SK-N-SH treated with all-trans-retinoic acid at 6 μM for 48 hours (cell line): ENCODE data around the gene OPA1.

ENCODE experiments used
- ATAC-seq: fragments of 200-7000 bp; cut with Tn5 transposase; 3 replicates; pipeline ENCODE4 v1.9.1; 2020; ENCODE audit warnings: mild to moderate bottlenecking, moderate library complexity
- ARNTL ChIP-seq: fragments of 450-650 bp; formaldehyde crosslinking; IDR thresholded peaks from 2 replicates; pipeline ENCODE4 v1.5.0; 2020; ENCODE audit warnings: low read depth, mild to moderate bottlenecking, moderate library complexity, borderline replicate concordance
- BACH2 ChIP-seq: fragments of 250-450 bp; sonication (Bioruptor Pico); IDR thresholded peaks from 2 replicates; pipeline ENCODE4 v1.9.0; 2021; ENCODE audit warnings: mild to moderate bottlenecking, borderline replicate concordance
- CREB5 ChIP-seq: fragments of 250-450 bp; sonication (Bioruptor Pico); IDR thresholded peaks from 2 replicates; pipeline ENCODE4 v1.5.1; 2020; ENCODE audit warnings: low read depth, mild to moderate bottlenecking, moderate library complexity
- ESRRG ChIP-seq: fragments of 250-450 bp; sonication (Bioruptor Pico); IDR thresholded peaks from 2 replicates; pipeline ENCODE4 v1.6.1; 2021; ENCODE audit warnings: mild to moderate bottlenecking
- GLIS3 ChIP-seq: fragments of 250-450 bp; sonication (Bioruptor Pico); IDR thresholded peaks from 2 replicates; pipeline ENCODE4 v1.5.0; 2020; ENCODE audit warnings: mild to moderate bottlenecking, moderate library complexity
- OSR1 ChIP-seq: fragments of 250-450 bp; sonication (Bioruptor Pico); IDR thresholded peaks from 2 replicates; pipeline ENCODE4 v1.8.0; 2022; ENCODE audit warnings: moderate library complexity, mild to moderate bottlenecking, inconsistent platforms
- PATZ1 ChIP-seq: fragments of 250-450 bp; sonication (Bioruptor Pico); IDR thresholded peaks from 2 replicates; pipeline ENCODE4 v1.8.0; 2020; ENCODE audit warnings: mild to moderate bottlenecking, moderate library complexity, borderline replicate concordance
- PPARA ChIP-seq: fragments of 250-450 bp; sonication (Bioruptor Pico); IDR thresholded peaks from 2 replicates; pipeline ENCODE4 v1.5.0; 2020; ENCODE audit warnings: mild to moderate bottlenecking, borderline replicate concordance
- SNAI2 ChIP-seq: fragments of 250-450 bp; sonication (Bioruptor Pico); IDR thresholded peaks from 2 replicates; pipeline ENCODE4 v1.5.0; 2020; ENCODE audit warnings: mild to moderate bottlenecking, moderate library complexity
- TCF4 ChIP-seq: fragments of 250-450 bp; sonication (Bioruptor Pico); IDR thresholded peaks from 2 replicates; pipeline ENCODE4 v1.8.0; 2021; ENCODE audit warnings: mild to moderate bottlenecking, moderate library complexity, borderline replicate concordance
- ZC3H10 ChIP-seq: fragments of 250-450 bp; sonication (Bioruptor Pico); IDR thresholded peaks from 2 replicates; pipeline ENCODE4 v1.5.1; 2021; ENCODE audit warnings: mild to moderate bottlenecking, moderate library complexity
- ZFP30 ChIP-seq: fragments of 450-650 bp; formaldehyde crosslinking; IDR thresholded peaks from 2 replicates; pipeline ENCODE4 v1.5.0; 2022; ENCODE audit warnings: mild to moderate bottlenecking, moderate library complexity
- ZNF565 ChIP-seq: fragments of 450-650 bp; formaldehyde crosslinking; conservative IDR thresholded peaks from 2 replicates; pipeline ENCODE4 v1.5.0; 2020; ENCODE audit warnings: low read depth, mild to moderate bottlenecking, moderate library complexity
- ZNF70 ChIP-seq: fragments of 450-650 bp; formaldehyde crosslinking; IDR thresholded peaks from 2 replicates; pipeline ENCODE4 v1.5.0; 2020; ENCODE audit warnings: mild to moderate bottlenecking, moderate library complexity
- ZNF8 ChIP-seq: fragments of 450-650 bp; formaldehyde crosslinking; IDR thresholded peaks from 2 replicates; pipeline ENCODE4 v1.5.0; 2020; ENCODE audit warnings: mild to moderate bottlenecking, moderate library complexity
- TF ChIP-seq, protein P1 (sequence below): fragments of 250-450 bp; sonication (Bioruptor Pico); IDR thresholded peaks from 2 replicates; pipeline ENCODE4 v1.5.0; 2020; ENCODE audit warnings: mild to moderate bottlenecking, moderate library complexity
- TF ChIP-seq, protein P2 (sequence below): fragments of 250-450 bp; sonication (Bioruptor Pico); IDR thresholded peaks from 2 replicates; pipeline ENCODE4 v1.5.1; 2021; ENCODE audit warnings: mild to moderate bottlenecking, moderate library complexity

The OPA1 gene

GRCh38 chr3:193719735-193720134, 126.7 kb downstream of the OPA1 start:
- TF ChIP-seq, protein P1, sequence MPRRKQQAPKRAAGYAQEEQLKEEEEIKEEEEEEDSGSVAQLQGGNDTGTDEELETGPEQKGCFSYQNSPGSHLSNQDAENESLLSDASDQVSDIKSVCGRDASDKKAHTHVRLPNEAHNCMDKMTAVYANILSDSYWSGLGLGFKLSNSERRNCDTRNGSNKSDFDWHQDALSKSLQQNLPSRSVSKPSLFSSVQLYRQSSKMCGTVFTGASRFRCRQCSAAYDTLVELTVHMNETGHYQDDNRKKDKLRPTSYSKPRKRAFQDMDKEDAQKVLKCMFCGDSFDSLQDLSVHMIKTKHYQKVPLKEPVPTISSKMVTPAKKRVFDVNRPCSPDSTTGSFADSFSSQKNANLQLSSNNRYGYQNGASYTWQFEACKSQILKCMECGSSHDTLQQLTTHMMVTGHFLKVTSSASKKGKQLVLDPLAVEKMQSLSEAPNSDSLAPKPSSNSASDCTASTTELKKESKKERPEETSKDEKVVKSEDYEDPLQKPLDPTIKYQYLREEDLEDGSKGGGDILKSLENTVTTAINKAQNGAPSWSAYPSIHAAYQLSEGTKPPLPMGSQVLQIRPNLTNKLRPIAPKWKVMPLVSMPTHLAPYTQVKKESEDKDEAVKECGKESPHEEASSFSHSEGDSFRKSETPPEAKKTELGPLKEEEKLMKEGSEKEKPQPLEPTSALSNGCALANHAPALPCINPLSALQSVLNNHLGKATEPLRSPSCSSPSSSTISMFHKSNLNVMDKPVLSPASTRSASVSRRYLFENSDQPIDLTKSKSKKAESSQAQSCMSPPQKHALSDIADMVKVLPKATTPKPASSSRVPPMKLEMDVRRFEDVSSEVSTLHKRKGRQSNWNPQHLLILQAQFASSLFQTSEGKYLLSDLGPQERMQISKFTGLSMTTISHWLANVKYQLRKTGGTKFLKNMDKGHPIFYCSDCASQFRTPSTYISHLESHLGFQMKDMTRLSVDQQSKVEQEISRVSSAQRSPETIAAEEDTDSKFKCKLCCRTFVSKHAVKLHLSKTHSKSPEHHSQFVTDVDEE (CRISPR knock-in tag): no peak
- TF ChIP-seq ZC3H10 (CRISPR knock-in tag): no peak
- TF ChIP-seq OSR1 (CRISPR knock-in tag): no peak
- TF ChIP-seq ARNTL: no peak
- TF ChIP-seq CREB5: no peak
- TF ChIP-seq ZNF8 (CRISPR knock-in tag): no peak
- TF ChIP-seq, protein P2, sequence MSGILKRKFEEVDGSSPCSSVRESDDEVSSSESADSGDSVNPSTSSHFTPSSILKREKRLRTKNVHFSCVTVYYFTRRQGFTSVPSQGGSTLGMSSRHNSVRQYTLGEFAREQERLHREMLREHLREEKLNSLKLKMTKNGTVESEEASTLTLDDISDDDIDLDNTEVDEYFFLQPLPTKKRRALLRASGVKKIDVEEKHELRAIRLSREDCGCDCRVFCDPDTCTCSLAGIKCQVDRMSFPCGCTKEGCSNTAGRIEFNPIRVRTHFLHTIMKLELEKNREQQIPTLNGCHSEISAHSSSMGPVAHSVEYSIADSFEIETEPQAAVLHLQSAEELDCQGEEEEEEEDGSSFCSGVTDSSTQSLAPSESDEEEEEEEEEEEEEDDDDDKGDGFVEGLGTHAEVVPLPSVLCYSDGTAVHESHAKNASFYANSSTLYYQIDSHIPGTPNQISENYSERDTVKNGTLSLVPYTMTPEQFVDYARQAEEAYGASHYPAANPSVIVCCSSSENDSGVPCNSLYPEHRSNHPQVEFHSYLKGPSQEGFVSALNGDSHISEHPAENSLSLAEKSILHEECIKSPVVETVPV (CRISPR knock-in tag): no peak
- no peak for TF ChIP-seq ESRRG (CRISPR knock-in tag)
- TF ChIP-seq ZNF70 (CRISPR knock-in tag): no peak
- no peak for ATAC-seq

- TF ChIP-seq PATZ1: no peak
- TF ChIP-seq ZNF565 (CRISPR knock-in tag): no peak
- no peak for TF ChIP-seq SNAI2 (CRISPR knock-in tag)
- no peak for TF ChIP-seq TCF4 (CRISPR knock-in tag)
- no peak for TF ChIP-seq ZC3H10 (CRISPR knock-in tag)
- no peak for TF ChIP-seq PPARA
- no peak for TF ChIP-seq CREB5
- no peak for TF ChIP-seq GLIS3 (CRISPR knock-in tag)
- TF ChIP-seq, protein P2 (CRISPR knock-in tag): no peak
- TF ChIP-seq ZFP30 (CRISPR knock-in tag): no peak
- TF ChIP-seq ZNF70 (CRISPR knock-in tag): no peak
- no peak for ATAC-seq
Observed at GRCh38 chr3:193720169-193720568, 127.2 kb downstream of the OPA1 start.

- ATAC-seq: no peak
- TF ChIP-seq ZC3H10 (CRISPR knock-in tag) (no peak), PPARA (no peak)
- TF ChIP-seq, all 23 proteins: peak for 0
Observed at GRCh38 chr3:193722566-193722965, 129.6 kb downstream of the OPA1 start.

DNA sequence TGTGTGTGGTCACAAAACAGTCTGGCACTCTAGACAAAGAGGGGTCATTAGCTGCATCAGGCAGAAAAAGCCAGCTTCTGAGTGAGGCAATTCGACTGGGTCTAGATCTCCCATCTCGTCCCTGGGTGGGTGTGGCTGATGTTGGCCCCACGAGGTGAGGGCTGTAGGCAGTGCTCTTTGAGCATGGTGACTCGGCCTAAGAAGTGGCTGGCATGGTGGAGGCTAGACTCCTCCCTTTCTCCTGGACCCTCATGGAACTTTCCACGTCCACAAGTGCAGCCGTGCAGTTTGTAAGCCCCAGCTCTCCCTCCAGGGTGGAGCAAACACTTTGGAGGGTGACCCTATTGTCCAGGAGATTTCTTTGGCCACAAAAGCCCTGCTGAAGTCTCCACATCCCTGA, 134.1 kb downstream of the OPA1 start:
- no peak for TF ChIP-seq PPARA
- TF ChIP-seq BACH2 (CRISPR knock-in tag): no peak
- no peak for TF ChIP-seq SNAI2 (CRISPR knock-in tag)
- no peak for TF ChIP-seq PATZ1
- TF ChIP-seq ESRRG (CRISPR knock-in tag): no peak
- no peak for TF ChIP-seq ZC3H10 (CRISPR knock-in tag)

More for the DNA sequence above, 134.1 kb downstream of the OPA1 start:
- no peak for ATAC-seq
